ENCODE data around the gene ZNF26.

GRCh38 chr12:132941336-132941954 is 44.7 kb upstream of the ZNF26 start:
- TF ChIP-seq POLR2AphosphoS5 (IDR thresholded peaks at IDR 0.05; ENCODE audit: borderline replicate concordance, low read depth, low read length): no peak
- TF ChIP-seq EZH2 (IDR thresholded peaks at IDR 0.05): no peak

Measured in SK-N-MC (cell line).